H9 (cell line): ENCODE data around the gene RPS10. TPM values are rescaled to one million over a fixed set of nuclear protein-coding genes. Genes with fewer than 3 reads are reported as not detected.
A peak's percentile ranks its signal among the peaks of the same experiment; 100 is the strongest.

Experiments used
- DNase-seq: peaks from one replicate; pipeline ENCODE4 v3.0.0-alpha.2; 2017
- H2AFZ ChIP-seq: one replicate; pipeline ENCODE4 v1.6.1; 2013; ENCODE audit warnings: mild to moderate bottlenecking, low read length, control low read depth, moderate library complexity
- H2AK5ac ChIP-seq: 2 replicates; pipeline ENCODE4 v1.6.1; 2013; ENCODE audit warnings: low read length, control low read depth, mixed read lengths; ENCODE audit not compliant: insufficient read length
- H2BK120ac ChIP-seq: one replicate; pipeline ENCODE4 v1.6.1; 2013; ENCODE audit warnings: low read depth, mild to moderate bottlenecking, low read length, control low read depth, inconsistent platforms; ENCODE audit not compliant: poor library complexity, severe bottlenecking
- H2BK12ac ChIP-seq: 2 replicates; pipeline ENCODE4 v1.6.1; 2013; ENCODE audit warnings: low read length, control low read depth, mixed read lengths, low read depth; ENCODE audit not compliant: insufficient read length
- H2BK15ac ChIP-seq: 2 replicates; pipeline ENCODE4 v1.6.1; 2013; ENCODE audit warnings: low read depth, low read length, control low read depth
- H2BK20ac ChIP-seq: one replicate; pipeline ENCODE4 v1.6.1; 2013; ENCODE audit warnings: low read depth, mild to moderate bottlenecking, low read length, control low read depth, inconsistent platforms; ENCODE audit not compliant: poor library complexity, severe bottlenecking
- H2BK5ac ChIP-seq: 2 replicates; pipeline ENCODE4 v1.6.1; 2013; ENCODE audit warnings: low read length, control low read depth, mixed read lengths; ENCODE audit not compliant: insufficient read length
- H3K14ac ChIP-seq: 2 replicates; pipeline ENCODE4 v1.6.1; 2013; ENCODE audit warnings: low read length, control low read depth; ENCODE audit not compliant: insufficient read depth
- H3K18ac ChIP-seq: 2 replicates; pipeline ENCODE4 v1.6.1; 2013; ENCODE audit warnings: low read depth, mild to moderate bottlenecking, mixed read lengths, low read length, control low read depth; ENCODE audit not compliant: insufficient read length
- H3K23ac ChIP-seq: 2 replicates; pipeline ENCODE4 v1.6.1; 2013; ENCODE audit warnings: low read length, control low read depth, mixed read lengths, low read depth; ENCODE audit not compliant: insufficient read length
- H3K23me2 ChIP-seq: 2 replicates; pipeline ENCODE4 v1.6.1; 2013; ENCODE audit warnings: low read depth, mild to moderate bottlenecking, mixed read lengths, low read length, control low read depth; ENCODE audit not compliant: insufficient read length, poor library complexity, severe bottlenecking
- H3K27ac ChIP-seq: 2 replicates; pipeline ENCODE4 v1.5.1; 2013; ENCODE audit warnings: low read length, control low read depth, mixed read lengths, low read depth; ENCODE audit not compliant: insufficient read length
- H3K27me3 ChIP-seq: 2 replicates; pipeline ENCODE4 v1.6.1; 2013; ENCODE audit warnings: low read length, control low read depth, inconsistent platforms; ENCODE audit not compliant: insufficient read depth
- H3K4ac ChIP-seq: 2 replicates; pipeline ENCODE4 v1.6.1; 2013; ENCODE audit warnings: low read depth, mild to moderate bottlenecking, control low read depth, inconsistent platforms, low read length, moderate library complexity
- H3K4me1 ChIP-seq: 2 replicates; pipeline ENCODE4 v1.6.1; 2013; ENCODE audit warnings: low read length, control low read depth, inconsistent platforms; ENCODE audit not compliant: insufficient read depth
- H3K4me2 ChIP-seq: 2 replicates; pipeline ENCODE4 v1.6.1; 2013; ENCODE audit warnings: low read length, control low read depth, mixed read lengths; ENCODE audit not compliant: insufficient read length, insufficient read depth
- H3K56ac ChIP-seq: 2 replicates; pipeline ENCODE4 v1.6.1; 2013; ENCODE audit warnings: low read depth, mild to moderate bottlenecking, mixed read lengths, low read length, control low read depth; ENCODE audit not compliant: insufficient read length
- H3K79me1 ChIP-seq: 2 replicates; pipeline ENCODE4 v1.6.1; 2013; ENCODE audit warnings: low read depth, mild to moderate bottlenecking, moderate library complexity, low read length, control low read depth, inconsistent platforms; ENCODE audit not compliant: insufficient read depth, poor library complexity, severe bottlenecking
- H3K79me2 ChIP-seq: 2 replicates; pipeline ENCODE4 v1.6.1; 2013; ENCODE audit warnings: low read length, control low read depth, inconsistent platforms; ENCODE audit not compliant: insufficient read depth
- H3K9ac ChIP-seq: 2 replicates; pipeline ENCODE4 v1.6.1; 2013; ENCODE audit warnings: low read length, control low read depth, mixed read lengths; ENCODE audit not compliant: insufficient read length; ENCODE audit errors: extremely low read depth
- H3K9me3 ChIP-seq: one replicate; pipeline ENCODE4 v1.6.1; 2013; ENCODE audit warnings: low read depth, low read length, inconsistent platforms; ENCODE audit not compliant: control insufficient read depth
- H3T11ph ChIP-seq: one replicate; pipeline ENCODE4 v1.6.1; 2013; ENCODE audit warnings: mild to moderate bottlenecking, low read length, control low read depth, inconsistent platforms
- H4K20me1 ChIP-seq: one replicate; pipeline ENCODE4 v1.6.1; 2013; ENCODE audit not compliant: control insufficient read depth, insufficient read length, insufficient read depth
- H4K5ac ChIP-seq: 2 replicates; pipeline ENCODE4 v1.6.1; 2013; ENCODE audit warnings: low read depth, mild to moderate bottlenecking, mixed read lengths, low read length, control low read depth; ENCODE audit not compliant: insufficient read length
- H4K8ac ChIP-seq: replicated peaks from 2 replicates; pipeline ENCODE4 v1.6.1; 2013; ENCODE audit warnings: low read length, control low read depth, mixed read lengths, low read depth; ENCODE audit not compliant: insufficient read length
- H4K91ac ChIP-seq: 2 replicates; pipeline ENCODE4 v1.6.1; 2013; ENCODE audit warnings: low read depth, mild to moderate bottlenecking, moderate library complexity, mixed read lengths, low read length, control low read depth; ENCODE audit not compliant: insufficient read length
- H3K27ac Mint-ChIP-seq, 3 experiments: 2 replicates in 2 of 3; 3 replicates in 1 of 3; pipeline ENCODE4 v1.8.0; 2020 to 2021; ENCODE audit warnings: mixed read lengths in 3 of 3, mild to moderate bottlenecking in 1 of 3, moderate library complexity in 1 of 3
- H3K27me3 Mint-ChIP-seq: 2 replicates; pipeline ENCODE4 v1.8.0; 2021; ENCODE audit warnings: low read depth, mild to moderate bottlenecking, moderate library complexity, mixed read lengths
- H3K36me3 Mint-ChIP-seq, 3 experiments: 2 replicates in 2 of 3; 3 replicates in 1 of 3; pipeline ENCODE4 v1.8.0; 2020 to 2021; ENCODE audit warnings: low read depth in 3 of 3, mixed read lengths in 3 of 3; ENCODE audit not compliant: insufficient read depth in 1 of 3
- H3K4me1 Mint-ChIP-seq, 2 experiments: 2 replicates each; pipeline ENCODE4 v1.8.0; 2020; ENCODE audit warnings: mixed read lengths in 2 of 2
- H3K4me3 Mint-ChIP-seq, 2 experiments: 2 replicates in 1 of 2; 3 replicates in 1 of 2; pipeline ENCODE4 v1.8.0; 2020 to 2021; ENCODE audit warnings: mild to moderate bottlenecking in 2 of 2, mixed read lengths in 2 of 2, moderate library complexity in 1 of 2
- H3K9me3 Mint-ChIP-seq, 2 experiments: 2 replicates in 1 of 2; 3 replicates in 1 of 2; pipeline ENCODE4 v1.8.0; 2020; ENCODE audit warnings: mild to moderate bottlenecking in 2 of 2, mixed read lengths in 2 of 2, moderate library complexity in 1 of 2
- WGBS: extraction: QIAGEN DNeasy Blood & Tissue Kit; methylation state at CpG from one replicate; pipeline ENCODE4 v1.1.7; 2013; ENCODE audit warnings: missing lambda C conversion rate, low lambda C conversion rate, mixed read lengths; ENCODE audit not compliant: insufficient read length; ENCODE audit errors: extremely low coverage; 5-methylcytosine and 5-hydroxymethylcytosine counted together
- total RNA-seq: library from RNA; stranded (reverse); gene quantifications from 2 replicates; pipeline ENCODE4 v1.2.1, GENCODE V29; 2021
- TF ChIP-seq, protein P1 (sequence below): fragments of 200-600 bp; sonication (generic); conservative IDR thresholded peaks from 3 replicates; pipeline ENCODE4 v1.8.0; 2021; ENCODE audit warnings: antibody characterized with exemption, mild to moderate bottlenecking

RPS10 gene
- total RNA-seq, 1 experiment from 2014 or later = 2,330 TPM

DNA sequence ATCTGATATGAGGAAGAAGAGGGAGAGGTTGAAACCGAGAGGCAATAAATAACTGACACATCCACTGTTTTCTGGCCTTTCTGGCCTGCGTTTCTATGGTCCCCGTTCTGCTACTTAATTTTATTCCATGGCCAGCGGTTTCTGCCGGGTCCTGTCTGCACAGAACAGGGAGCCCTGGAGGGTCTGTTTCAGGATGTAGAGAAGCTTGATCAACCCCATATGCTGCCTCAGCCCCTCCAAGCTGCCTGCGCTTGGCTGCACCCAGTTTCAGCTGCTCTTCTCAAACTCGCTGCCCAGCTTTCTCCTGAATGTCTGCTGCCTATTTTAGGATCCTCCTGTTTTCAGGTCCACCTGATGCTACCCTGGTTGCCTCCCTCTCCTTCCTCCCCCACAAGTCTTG is 21.5 kb upstream of the RPS10 start:
- no peak overlapping the region for H3K18ac ChIP-seq
- H3K23me2 ChIP-seq = no peaks in the 10 kb centered on the region
- no peaks in the 10 kb centered on the region for H3K27me3 ChIP-seq
- TF ChIP-seq, protein P1, sequence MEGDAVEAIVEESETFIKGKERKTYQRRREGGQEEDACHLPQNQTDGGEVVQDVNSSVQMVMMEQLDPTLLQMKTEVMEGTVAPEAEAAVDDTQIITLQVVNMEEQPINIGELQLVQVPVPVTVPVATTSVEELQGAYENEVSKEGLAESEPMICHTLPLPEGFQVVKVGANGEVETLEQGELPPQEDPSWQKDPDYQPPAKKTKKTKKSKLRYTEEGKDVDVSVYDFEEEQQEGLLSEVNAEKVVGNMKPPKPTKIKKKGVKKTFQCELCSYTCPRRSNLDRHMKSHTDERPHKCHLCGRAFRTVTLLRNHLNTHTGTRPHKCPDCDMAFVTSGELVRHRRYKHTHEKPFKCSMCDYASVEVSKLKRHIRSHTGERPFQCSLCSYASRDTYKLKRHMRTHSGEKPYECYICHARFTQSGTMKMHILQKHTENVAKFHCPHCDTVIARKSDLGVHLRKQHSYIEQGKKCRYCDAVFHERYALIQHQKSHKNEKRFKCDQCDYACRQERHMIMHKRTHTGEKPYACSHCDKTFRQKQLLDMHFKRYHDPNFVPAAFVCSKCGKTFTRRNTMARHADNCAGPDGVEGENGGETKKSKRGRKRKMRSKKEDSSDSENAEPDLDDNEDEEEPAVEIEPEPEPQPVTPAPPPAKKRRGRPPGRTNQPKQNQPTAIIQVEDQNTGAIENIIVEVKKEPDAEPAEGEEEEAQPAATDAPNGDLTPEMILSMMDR = no peak
- H4K5ac ChIP-seq = no peak overlapping the region
- no CpG with 5 or more reads among the region's 7 CpGs for WGBS
- no peaks in the 10 kb centered on the region for H3K9me3 ChIP-seq
- no peak overlapping the region for H3K27ac ChIP-seq
- no peak overlapping the region for H2BK20ac ChIP-seq
- H3K9me3 Mint-ChIP-seq = peaks cover 3 to 4% of the 10 kb centered on the region in 2 experiments
- no peak overlapping the region for H2BK12ac ChIP-seq
- H4K8ac ChIP-seq = no peak overlapping the region
- no peak overlapping the region for H3K56ac ChIP-seq
- H3K27ac Mint-ChIP-seq = 0 out of 7 replicates have a peak overlapping the region, but pooled peaks of 1 of the 3 experiments have one; percentile 41
- no peak overlapping the region for H2AK5ac ChIP-seq
- no peak overlapping the region for H2AFZ ChIP-seq
- no peaks in the 10 kb centered on the region for H3K79me2 ChIP-seq
- H3K4me3 Mint-ChIP-seq = no peak overlapping the region
- H3K23ac ChIP-seq = no peak overlapping the region
- peaks cover 8 to 11% of the 10 kb centered on the region in 2 experiments for H3K4me1 Mint-ChIP-seq
- no peak for DNase-seq
- no peak overlapping the region for H3K9ac ChIP-seq
- no peaks in the 10 kb centered on the region for H4K20me1 ChIP-seq
- H2BK120ac ChIP-seq = no peak overlapping the region
- peaks cover 0 to 5% (median 0%) of the 10 kb centered on the region in 3 experiments; a peak in 2 of 7 replicates for H3K36me3 Mint-ChIP-seq
- no peaks in the 10 kb centered on the region for H3K4me1 ChIP-seq
- H2BK15ac ChIP-seq = no peak overlapping the region
- no peak overlapping the region for H3T11ph ChIP-seq
- H3K4me2 ChIP-seq = no peak overlapping the region
- no peak overlapping the region for H3K4ac ChIP-seq
- H4K91ac ChIP-seq = no peak overlapping the region
- H2BK5ac ChIP-seq = no peak overlapping the region
- H3K14ac ChIP-seq = no peak overlapping the region
- H3K79me1 ChIP-seq = no peaks in the 10 kb centered on the region
- H3K27me3 Mint-ChIP-seq = peaks cover 2% of the 10 kb centered on the region; the same call in 1 of the 2 replicates
